Measurements from ENCODE around the gene BICC1. TPM values are rescaled to one million over a fixed set of nuclear protein-coding genes. Genes with fewer than 3 reads are reported as not detected.

The BICC1 gene
- total and polyA plus RNA-seq, 2 of the 4 experiments (the other 2 are of a cell fraction) = 5.7 to 42.5 TPM

GRCh38 chr10:58642283-58642682 lies 129.6 kb downstream of the BICC1 start:
- Histone ChIP-seq H3K4me2 (ENCODE audit: low read depth, low read length) (peak overlapping the region; percentile 49; the same call in 1 of the 2 replicates), H3K9me3 (ENCODE audit: control insufficient read depth, insufficient read depth, low read length) (no peaks in the 10 kb centered on the region), H3K23ac (ENCODE audit: low read depth, low read length) (peak overlapping the region; percentile 93), H2AK5ac (ENCODE audit: low read depth, low read length) (peak overlapping the region; percentile 67; the same call in 1 of the 2 replicates), H4K20me1 (ENCODE audit: insufficient read depth, low read length) (peaks cover 3% of the 10 kb centered on the region; the same call in 1 of the 2 replicates), H4K8ac (ENCODE audit: low read depth in 2 of 2, low read length in 2 of 2) (peak overlapping the region in 1 of 2 experiments; percentile 46; a peak in 1 of 4 replicates), H3K18ac (ENCODE audit: low read depth, low read length) (peak overlapping the region; percentile 62; the same call in 1 of the 2 replicates), H2BK15ac (ENCODE audit: low read depth, low read length) (peak overlapping the region; percentile 65; the same call in 2 of the 3 replicates), H3K27ac (ENCODE audit: insufficient read depth, low read length) (no peak overlapping the region), H2BK120ac (ENCODE audit: low read depth, low read length) (peak overlapping the region; percentile 70), H3K9ac (ENCODE audit: low read depth, low read length) (no peak overlapping the region), H2AFZ (replicated peaks; ENCODE audit: low read length, poor library complexity) (no peak overlapping the region), H2BK20ac (ENCODE audit: low read depth, low read length) (peak overlapping the region; percentile 45; the same call in 1 of the 2 replicates), H4K5ac (ENCODE audit: low read depth, low read length) (peak overlapping the region; percentile 18; the same call in 1 of the 2 replicates), H3K4me3 (ENCODE audit: insufficient read depth, low read depth, low read length) (no peak overlapping the region), H2AK9ac (replicated peaks; ENCODE audit: low read depth, low read length, poor library complexity) (no peak overlapping the region), H3K4ac (ENCODE audit: low read depth, low read length) (peak overlapping the region; percentile 54; the same call in 1 of the 2 replicates), H3K56ac (ENCODE audit: extremely low read depth, insufficient read depth, low read length) (no peak overlapping the region), H3K9me1 (ENCODE audit: insufficient read depth, low read length) (peaks cover 17% of the 10 kb centered on the region), H3K79me1 (ENCODE audit: low read depth in 1 of 2, low read length in 2 of 2) (peaks cover 19 to 35% of the 10 kb centered on the region in 2 experiments), H3K14ac (replicated peaks; ENCODE audit: low read depth, low read length) (peak overlapping the region; percentile 11), H3K27me3 (ENCODE audit: control insufficient read depth, insufficient read depth, low read length) (no peaks in the 10 kb centered on the region), H3K36me3 (ENCODE audit: control insufficient read depth, insufficient read depth, low read length) (no peaks in the 10 kb centered on the region), H4K91ac (ENCODE audit: insufficient read depth, low read depth, low read length) (peak overlapping the region; percentile 61), H3K4me1 (ENCODE audit: control insufficient read depth, insufficient read depth, low read length) (peaks cover 10% of the 10 kb centered on the region; the same call in 1 of the 2 replicates), H2BK5ac (ENCODE audit: low read depth, low read length, poor library complexity, severe bottlenecking) (peak overlapping the region; percentile 78)
- ChIA-PET POLR2A (ENCODE audit: unreplicated experiment) (no interaction called here), CTCF (interaction anchor here (0.6 to 1.8 kb wide), 3 partner anchors 19 to 111 kb away, joined by 4 to 8 read pairs (median 6); no protein-coding TSS in a partner anchor)
- BruUV-seq (replicated peaks) = no TSS peak
- TF ChIP-seq POLR2A (IDR thresholded peaks at IDR 0.05; ENCODE audit: low read depth, low read length) (no peak), MAFK (IDR thresholded peaks at IDR 0.05; ENCODE audit: low read depth, low read length) (no peak), NFE2L2 (IDR thresholded peaks at IDR 0.05; ENCODE audit: low read depth, low read length) (no peak), MAZ (IDR thresholded peaks at IDR 0.05; ENCODE audit: borderline replicate concordance, low read depth, low read length) (no peak), RCOR1 (IDR thresholded peaks at IDR 0.05; ENCODE audit: insufficient replicate concordance, low read length) (no peak), FOS (IDR thresholded peaks at IDR 0.05; ENCODE audit: low read depth, low read length) (no peak), CEBPB (IDR thresholded peaks at IDR 0.05; ENCODE audit: low read depth, low read length) (no peak), CHD1 (IDR thresholded peaks at IDR 0.05; ENCODE audit: low read depth, low read length) (no peak), MXI1 (IDR thresholded peaks at IDR 0.05; ENCODE audit: borderline replicate concordance, low read depth, low read length) (no peak), BHLHE40 (IDR thresholded peaks at IDR 0.05; ENCODE audit: low read depth, low read length) (no peak), CTCF (conservative IDR thresholded peaks at IDR 0.05; ENCODE audit: low read depth, low read length) (no peak), RFX5 (IDR thresholded peaks at IDR 0.05; ENCODE audit: low read depth, low read length) (no peak)
- TF ChIP-seq, protein P1, sequence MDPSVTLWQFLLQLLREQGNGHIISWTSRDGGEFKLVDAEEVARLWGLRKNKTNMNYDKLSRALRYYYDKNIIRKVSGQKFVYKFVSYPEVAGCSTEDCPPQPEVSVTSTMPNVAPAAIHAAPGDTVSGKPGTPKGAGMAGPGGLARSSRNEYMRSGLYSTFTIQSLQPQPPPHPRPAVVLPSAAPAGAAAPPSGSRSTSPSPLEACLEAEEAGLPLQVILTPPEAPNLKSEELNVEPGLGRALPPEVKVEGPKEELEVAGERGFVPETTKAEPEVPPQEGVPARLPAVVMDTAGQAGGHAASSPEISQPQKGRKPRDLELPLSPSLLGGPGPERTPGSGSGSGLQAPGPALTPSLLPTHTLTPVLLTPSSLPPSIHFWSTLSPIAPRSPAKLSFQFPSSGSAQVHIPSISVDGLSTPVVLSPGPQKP (IDR thresholded peaks at IDR 0.05; ENCODE audit: borderline replicate concordance, low read depth, low read length) = no peak
- intact Hi-C loops (cut with micrococcal nuclease) = loop anchor here (5.0 kb wide), 1 partner anchor 230 kb away; no protein-coding TSS in a partner anchor
- dilution Hi-C loops (cut with HindIII; ENCODE audit: low sequenced_read_pairs, unreplicated experiment) = no loop called here
- ATAC-seq (ENCODE audit: low read depth) = no peak
- in situ Hi-C loops (cut with MboI; ENCODE audit: low sequenced_read_pairs) = no loop called here
- no CpG with 5 or more reads among the region's 3 CpGs for WGBS, 2 experiments (ENCODE audit: extremely low coverage in 2 of 2, insufficient read length in 1 of 2)
- peak; percentile 50 for DNase-seq

Data from IMR-90 (cell line).